HG02852 (cell line): ENCODE results near the gene LXN.
"Not testable (repeated sequence)": the region's sequence is repeated elsewhere in the genome, so short reads cannot be mapped to it uniquely, and the experiment has no call there.

Source experiments
- ATAC-seq: cut with Tn5 transposase; IDR thresholded peaks from one replicate; pipeline ENCODE4 v1.9.1; 2021; ENCODE audit warnings: mild to moderate bottlenecking, moderate library complexity; ENCODE audit not compliant: unreplicated experiment

Gene LXN, protein sequence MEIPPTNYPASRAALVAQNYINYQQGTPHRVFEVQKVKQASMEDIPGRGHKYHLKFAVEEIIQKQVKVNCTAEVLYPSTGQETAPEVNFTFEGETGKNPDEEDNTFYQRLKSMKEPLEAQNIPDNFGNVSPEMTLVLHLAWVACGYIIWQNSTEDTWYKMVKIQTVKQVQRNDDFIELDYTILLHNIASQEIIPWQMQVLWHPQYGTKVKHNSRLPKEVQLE

GRCh38 chr3:158672215-158673176 is at the start of gene LXN:
TSS of gene LXN (minus strand) at chr3:158672648. CDS start at chr3:158672478, 170 bp downstream.
- ATAC-seq, result peak; percentile 99

DNA sequence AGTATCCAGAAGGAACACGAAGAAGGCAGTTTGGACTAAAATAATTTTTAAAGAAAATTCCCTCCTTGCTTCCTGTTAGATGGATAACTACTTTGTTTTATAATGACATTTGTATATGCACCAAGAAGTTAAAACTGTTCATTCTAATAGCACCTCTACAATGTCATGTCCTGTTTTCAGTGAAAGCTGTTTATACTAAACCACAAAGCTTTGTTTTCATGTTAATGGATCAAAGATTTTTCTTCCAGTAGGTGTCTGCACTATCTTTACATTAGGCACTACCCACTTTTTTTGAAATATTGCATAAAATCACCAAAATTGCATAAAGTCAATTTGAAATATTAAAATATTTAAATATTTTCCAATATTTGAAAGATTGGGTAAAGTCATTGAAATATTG is 49.7 kb upstream of the LXN start:
- ATAC-seq, result no peak

DNA sequence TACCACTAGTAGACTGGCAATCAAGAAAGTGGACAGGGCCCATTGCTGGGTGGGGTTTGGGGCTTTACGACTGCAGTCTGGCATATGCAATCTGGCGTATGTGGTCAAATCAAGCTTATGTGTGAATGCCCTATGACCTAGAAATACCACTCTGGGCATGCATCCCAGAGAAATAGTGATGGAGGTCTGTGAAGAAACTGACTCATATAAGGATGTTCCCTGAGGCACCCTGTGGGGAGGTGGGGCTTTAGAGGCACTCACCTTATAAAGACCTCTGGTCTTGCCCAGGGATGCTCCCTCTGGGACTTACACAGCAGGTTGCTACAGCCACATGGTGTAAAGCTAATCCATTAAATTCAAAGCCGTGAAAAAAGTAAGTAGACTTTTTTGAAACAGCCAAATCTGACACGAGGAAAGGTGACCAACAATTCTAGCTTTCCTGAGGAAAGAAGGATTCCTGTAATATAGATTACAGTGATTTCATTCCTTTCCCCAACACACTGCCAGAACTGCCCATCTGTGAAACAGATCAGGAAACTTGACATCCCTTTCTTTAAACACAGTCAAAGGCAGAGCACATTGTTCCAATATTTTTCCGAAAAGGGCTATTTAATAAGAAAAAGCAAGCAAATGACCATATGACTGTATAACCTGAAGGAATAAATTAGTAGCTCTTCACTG is 46.2 kb upstream of the LXN start:
- ATAC-seq, result no peak

- no peak for ATAC-seq
Measured at GRCh38 chr3:158717576-158717975, 45.1 kb upstream of the LXN start.

DNA sequence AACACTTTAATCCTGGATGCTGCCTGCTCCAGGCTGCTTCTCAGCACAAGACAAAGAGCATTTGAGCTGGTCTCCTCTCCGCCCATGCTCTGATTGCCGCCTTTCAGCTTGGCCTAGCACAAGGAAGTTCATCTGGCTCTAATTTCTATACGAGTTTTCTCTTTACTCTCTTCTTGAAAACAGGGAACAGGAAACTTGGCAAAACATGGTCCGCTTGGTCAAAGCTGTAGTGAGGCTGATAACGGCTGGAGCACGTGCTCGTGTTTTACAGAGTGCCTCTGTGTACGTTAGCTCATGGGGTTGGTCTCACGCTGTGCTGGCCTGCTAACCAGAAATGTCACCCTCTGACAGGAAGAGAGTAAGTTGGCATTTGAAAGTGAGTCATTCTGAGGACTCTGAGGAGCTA is 40.6 kb upstream of the LXN start:
- no peak for ATAC-seq

DNA sequence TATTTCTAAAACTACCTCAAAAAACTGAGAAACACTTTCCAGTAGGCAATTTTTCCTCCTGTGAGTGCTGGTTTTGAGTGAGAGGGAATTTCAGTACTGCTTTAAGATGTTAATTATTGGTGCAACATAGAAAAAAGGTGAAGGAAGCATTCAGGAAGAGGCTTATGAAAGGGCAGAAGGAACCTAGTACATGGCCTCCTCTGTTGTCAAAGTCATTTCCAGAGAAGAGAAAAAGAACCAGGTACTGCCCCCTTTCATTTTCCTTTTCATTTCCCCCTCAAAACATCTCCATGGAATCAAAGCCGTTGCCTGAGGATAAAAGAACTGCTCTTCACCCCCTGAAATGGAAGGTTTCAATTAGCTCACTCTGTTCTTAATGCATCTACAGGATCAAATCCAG is 40.0 kb upstream of the LXN start:
- peak; percentile 38 for ATAC-seq

DNA sequence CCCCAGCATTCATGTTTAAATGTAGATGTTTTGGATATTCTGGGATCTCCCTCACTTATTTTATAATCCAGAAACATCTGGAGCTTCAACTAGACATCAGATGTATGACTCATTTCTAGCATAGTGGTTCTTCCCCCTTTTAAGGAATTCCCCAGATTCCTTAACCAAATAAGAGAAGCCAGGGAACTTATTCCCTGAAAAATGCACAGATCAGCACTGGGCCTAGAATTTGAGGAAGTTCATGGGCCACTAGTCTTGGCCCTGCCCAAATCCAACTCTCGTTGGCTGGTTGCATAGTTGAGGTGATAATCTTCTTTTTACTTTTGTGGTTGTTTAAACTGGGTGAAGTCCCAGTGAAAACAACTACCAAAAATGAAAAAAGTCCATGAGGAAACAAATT is 39.4 kb upstream of the LXN start:
- no peak for ATAC-seq

DNA sequence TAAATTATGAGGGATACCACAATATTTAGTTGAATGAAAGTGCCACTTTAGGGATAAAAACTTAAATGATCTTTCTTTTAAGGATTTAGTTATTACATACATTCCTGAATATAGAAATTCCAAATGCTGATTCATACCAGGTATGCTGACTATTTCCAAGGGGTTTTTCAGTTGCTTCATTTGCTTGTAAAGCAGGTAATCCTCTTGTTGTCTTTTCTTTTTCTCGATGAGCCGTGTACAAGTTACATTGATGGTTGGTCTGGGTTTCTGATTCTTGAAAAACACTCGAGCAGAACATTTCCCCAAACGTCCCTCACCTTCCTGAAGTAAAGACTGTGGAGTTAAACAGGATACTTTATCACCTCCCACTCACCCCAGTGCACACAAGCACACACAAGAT is 38.2 kb upstream of the LXN start:
- ATAC-seq, result no peak

- ATAC-seq, result no peak
Measured at GRCh38 chr3:158709666-158710083, 37.2 kb upstream of the LXN start.

GRCh38 chr3:158703566-158703965 is 31.1 kb upstream of the LXN start:
- ATAC-seq, result no peak

- no peak for ATAC-seq
Measured at GRCh38 chr3:158702815-158703481, 30.5 kb upstream of the LXN start.

- ATAC-seq, result no peak
Measured at GRCh38 chr3:158701420-158702065, 29.1 kb upstream of the LXN start.

DNA sequence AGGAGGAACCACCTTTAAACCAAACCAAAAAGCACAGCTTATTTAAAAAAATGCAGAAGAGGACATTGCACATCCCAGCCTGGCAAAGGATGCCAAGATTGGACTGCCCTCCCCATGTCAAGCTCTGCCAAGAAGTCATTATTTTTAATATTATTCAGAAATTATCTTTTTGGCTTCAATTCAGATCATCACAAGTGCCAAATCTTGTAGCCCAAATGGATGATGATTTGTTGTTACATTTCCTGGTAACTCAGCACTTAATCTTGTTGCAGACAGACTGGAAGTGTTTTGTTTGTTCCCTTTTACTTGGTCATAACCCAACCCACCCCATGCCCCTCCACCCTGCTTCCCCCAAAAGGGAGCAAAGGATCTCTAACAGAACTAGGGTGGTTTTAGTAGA is 28.1 kb upstream of the LXN start:
- ATAC-seq, result no peak

GRCh38 chr3:158696618-158697017 is 24.2 kb upstream of the LXN start:
- no peak for ATAC-seq

DNA sequence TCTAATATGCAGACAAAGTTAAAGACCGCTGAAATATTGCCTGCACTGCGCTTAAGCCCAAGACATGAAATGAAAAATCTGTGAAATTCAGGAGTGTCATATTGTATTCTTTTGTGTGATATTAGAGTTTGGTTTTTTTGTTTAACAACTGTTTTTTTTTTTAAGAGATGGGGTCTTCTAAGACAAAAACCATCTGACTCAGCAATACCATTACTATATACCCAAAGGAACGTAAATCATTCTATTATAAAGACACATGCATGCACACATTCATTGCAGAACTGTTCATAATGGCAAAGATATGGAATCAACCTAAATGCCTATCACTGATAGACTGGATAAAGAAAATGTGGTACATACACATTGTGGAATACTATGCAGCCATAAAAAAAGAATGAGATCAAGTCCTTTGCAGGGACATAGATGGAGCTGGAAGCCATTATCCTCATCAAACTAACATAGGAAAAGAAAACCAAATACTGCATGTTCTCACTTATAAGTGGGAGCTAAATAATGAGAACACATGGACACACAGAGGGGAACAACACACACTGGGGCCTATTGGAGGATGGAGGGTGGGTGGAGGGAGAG is 21.5 kb upstream of the LXN start:
- not testable (repeated sequence) for ATAC-seq

- no peak for ATAC-seq
Measured at GRCh38 chr3:158685159-158685558, 12.7 kb upstream of the LXN start.

GRCh38 chr3:158683230-158683962 is 10.9 kb upstream of the LXN start:
- ATAC-seq, result peak; percentile 49

- no peak for ATAC-seq
Measured at GRCh38 chr3:158680861-158681260, 8.4 kb upstream of the LXN start.

- ATAC-seq, result no peak
Measured at GRCh38 chr3:158679547-158680000, 7.1 kb upstream of the LXN start.
